ENCODE results near the gene HID1. TPM values are rescaled to one million over a fixed set of nuclear protein-coding genes. Genes with fewer than 3 reads are reported as not detected.

HID1 gene
- total and polyA plus RNA-seq, 9 donors = 1.8 to 21.6 (median 5.2) TPM

- Histone ChIP-seq H3K27ac (no peak overlapping the region), H3K27me3 (no peaks in the 10 kb centered on the region), H3K4me3 (no peak overlapping the region), H3K36me3 (no peaks in the 10 kb centered on the region), H3K9me3 (no peaks in the 10 kb centered on the region), H3K4me1 (ENCODE audit: insufficient read depth) (peaks cover 4% of the 10 kb centered on the region)
- DNase-seq = no peak
- 83 to 87% (median 83%) methylated on average over 3 of the region's 3 CpGs for WGBS, 3 donors
- no peak for TF ChIP-seq EP300 (IDR thresholded peaks at IDR 0.05)
- TF ChIP-seq POLR2A (IDR thresholded peaks at IDR 0.05) = no peak
- no peak for TF ChIP-seq CTCF (IDR thresholded peaks at IDR 0.05)
- intact Hi-C loops (cut with DNase I) = no loop called here
Measured at GRCh38 chr17:74977802-74978201, 5.2 kb upstream of the HID1 start.

- no peaks in the 10 kb centered on the region for H3K9me3 ChIP-seq
- 60 to 74% (median 70%) methylated on average over 4 of the region's 4 CpGs for WGBS, 3 donors
- intact Hi-C loops (cut with DNase I) = no loop called here
Measured at GRCh38 chr17:74975943-74976342, 3.4 kb upstream of the HID1 start.

DNA sequence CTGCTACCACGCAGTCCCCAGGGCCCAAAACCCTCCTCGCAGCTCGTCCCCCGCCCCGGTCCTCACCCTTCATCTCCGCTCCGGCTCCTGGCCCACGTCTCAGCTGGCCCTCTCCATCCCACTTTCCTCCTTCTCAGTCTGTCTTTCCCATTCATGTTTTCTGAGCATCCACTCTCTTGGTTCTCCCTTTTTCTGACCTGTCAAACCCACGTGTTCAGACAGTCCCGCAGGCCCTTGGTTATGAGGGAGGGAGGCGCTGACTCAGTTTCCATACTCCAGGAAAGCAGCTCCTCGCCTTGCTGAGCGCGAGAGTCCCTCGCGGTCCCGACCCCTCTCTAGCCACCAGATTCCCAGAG lies 392 bp upstream of the HID1 start:
- H3K36me3 ChIP-seq = no peaks in the 10 kb centered on the region
- H3K27me3 ChIP-seq = no peaks in the 10 kb centered on the region
- intact Hi-C loops (cut with DNase I) = no loop called here
- H3K4me1 ChIP-seq (ENCODE audit: insufficient read depth) = peaks cover 7% of the 10 kb centered on the region
- peak overlapping the region; percentile 44 for H3K4me3 ChIP-seq
- no peak overlapping the region for H3K27ac ChIP-seq
- no peak for DNase-seq
- TF ChIP-seq EP300 (IDR thresholded peaks at IDR 0.05) (no peak), POLR2A (IDR thresholded peaks at IDR 0.05) (no peak), CTCF (IDR thresholded peaks at IDR 0.05) (no peak)
- H3K9me3 ChIP-seq = no peaks in the 10 kb centered on the region
- 7 to 9% (median 8%) methylated on average over 17 of the region's 17 CpGs for WGBS, 3 donors

More at GRCh38 chr17:74975943-74976342, 3.4 kb upstream of the HID1 start:
- no peak for DNase-seq
- Histone ChIP-seq H3K4me3 (no peak overlapping the region), H3K27me3 (no peaks in the 10 kb centered on the region), H3K27ac (no peak overlapping the region), H3K36me3 (no peaks in the 10 kb centered on the region), H3K4me1 (ENCODE audit: insufficient read depth) (peaks cover 7% of the 10 kb centered on the region)
- no peak for TF ChIP-seq EP300 (IDR thresholded peaks at IDR 0.05)
- TF ChIP-seq CTCF (IDR thresholded peaks at IDR 0.05) = no peak
- no peak for TF ChIP-seq POLR2A (IDR thresholded peaks at IDR 0.05)

DNA sequence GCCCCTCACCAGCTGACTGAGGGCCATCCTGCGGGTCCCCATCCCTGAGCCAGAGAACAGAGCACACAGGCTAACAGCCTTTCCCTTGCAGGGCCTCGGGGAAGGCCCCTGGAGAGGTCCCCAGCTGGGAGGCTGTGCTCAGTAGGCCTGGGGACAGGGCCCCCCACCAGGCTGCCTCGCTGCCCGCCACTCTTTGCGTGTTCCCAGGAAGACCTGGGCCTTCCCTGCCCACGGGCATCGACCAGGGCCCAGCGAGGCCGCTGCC lies 785 bp downstream of the HID1 start:
- WGBS, 3 donors = 16 to 29% (median 25%) methylated on average over 9 of the region's 9 CpGs
- Histone ChIP-seq H3K4me1 (ENCODE audit: insufficient read depth) (peaks cover 7% of the 10 kb centered on the region), H3K36me3 (no peaks in the 10 kb centered on the region), H3K27ac (no peak overlapping the region), H3K9me3 (no peaks in the 10 kb centered on the region), H3K27me3 (no peaks in the 10 kb centered on the region), H3K4me3 (peak overlapping the region; percentile 44)
- TF ChIP-seq POLR2A (IDR thresholded peaks at IDR 0.05) (no peak), EP300 (IDR thresholded peaks at IDR 0.05) (no peak), CTCF (IDR thresholded peaks at IDR 0.05) (no peak)
- intact Hi-C loops (cut with DNase I) = no loop called here
- DNase-seq = no peak
